Uterus (tissue), 2 donors: ENCODE data around the gene PRR19.

ENCODE experiments used
- CTCF ChIP-seq, 4 experiments: fragments of 200-600 bp in 2 of 4; fragments of 450-650 bp in 2 of 4; sonication (generic) in 2 of 4; IDR thresholded peaks; one replicate each; pipeline ENCODE4 v1.5.1; 2016 to 2019; ENCODE audit warnings: antibody characterized with exemption in 4 of 4, mild to moderate bottlenecking in 2 of 4, moderate library complexity in 1 of 4
- POLR2A ChIP-seq, 2 donors: fragments of 450-650 bp; IDR thresholded peaks; one replicate each; pipeline ENCODE4 v1.6.1; 2016; ENCODE audit warnings: antibody characterized with exemption in 2 of 2, mild to moderate bottlenecking in 1 of 2, moderate library complexity in 1 of 2

- TF ChIP-seq CTCF (IDR thresholded peaks at IDR 0.05) (no peak), POLR2A (IDR thresholded peaks at IDR 0.05) (no peak)
Observed at GRCh38 chr19:42335374-42335936, 33.5 kb downstream of the PRR19 start.
